HepG2 (cell line): ENCODE data around the gene DLX1. TPM values are rescaled to one million over a fixed set of nuclear protein-coding genes. Genes with fewer than 3 reads are reported as not detected.

ENCODE experiments used
- ATF7 ChIP-seq, 2 experiments: fragments of 450-650 bp in 1 of 2; sonication (generic) in 1 of 2; formaldehyde crosslinking in 1 of 2; IDR thresholded peaks; 2 replicates each; pipeline versions ENCODE4 v1.4.0 to v1.6.1; 2016 to 2020; ENCODE audit warnings: antibody characterized with exemption in 1 of 2, mild to moderate bottlenecking in 1 of 2, missing genetic modification reagents in 1 of 2
- CENPX ChIP-seq: sonication (generic); formaldehyde crosslinking; IDR thresholded peaks from 2 replicates; pipeline ENCODE4 v1.9.0; 2021; ENCODE audit warnings: mild to moderate bottlenecking, missing genetic modification reagents, moderate library complexity
- CREBL2 ChIP-seq: sonication (generic); formaldehyde crosslinking; IDR thresholded peaks from 2 replicates; pipeline ENCODE4 v1.8.1; 2023; ENCODE audit warnings: missing genetic modification reagents, mild to moderate bottlenecking, borderline replicate concordance
- FOXA3 ChIP-seq: IDR thresholded peaks from 2 replicates; pipeline ENCODE4 v1.6.1; 2016; ENCODE audit warnings: missing genetic modification reagents, missing compliant biosample characterization
- GPN1 ChIP-seq: sonication (generic); formaldehyde crosslinking; IDR thresholded peaks from 2 replicates; pipeline ENCODE4 v1.5.1; 2020; ENCODE audit warnings: missing genetic modification reagents, borderline replicate concordance
- GTF3A ChIP-seq: sonication (generic); formaldehyde crosslinking; conservative IDR thresholded peaks from 2 replicates; pipeline ENCODE4 v1.4.0; 2020; ENCODE audit warnings: mild to moderate bottlenecking, missing genetic modification reagents
- KMT2A ChIP-seq: sonication (generic); formaldehyde crosslinking; IDR thresholded peaks from 2 replicates; pipeline ENCODE4 v1.4.0; 2020; ENCODE audit warnings: missing genetic modification reagents
- MAFG ChIP-seq: sonication (generic); formaldehyde crosslinking; IDR thresholded peaks from 2 replicates; pipeline ENCODE4 v1.5.1; 2020; ENCODE audit warnings: mild to moderate bottlenecking, missing genetic modification reagents
- MIER3 ChIP-seq: IDR thresholded peaks from 2 replicates; pipeline ENCODE4 v1.6.1; 2016; ENCODE audit warnings: missing compliant biosample characterization, borderline replicate concordance
- NCOA5 ChIP-seq: sonication (generic); formaldehyde crosslinking; IDR thresholded peaks from 2 replicates; pipeline ENCODE4 v1.4.0; 2020; ENCODE audit warnings: missing genetic modification reagents
- NCOR1 ChIP-seq: fragments of 200-600 bp; sonication (generic); IDR thresholded peaks from 2 replicates; pipeline ENCODE4 v1.7.0; 2017; ENCODE audit warnings: antibody characterized with exemption, low read length, borderline replicate concordance
- NR0B2 ChIP-seq: sonication (generic); formaldehyde crosslinking; IDR thresholded peaks from 2 replicates; pipeline ENCODE4 v1.4.0; 2020; ENCODE audit warnings: mild to moderate bottlenecking, missing genetic modification reagents
- SALL1 ChIP-seq: sonication (generic); formaldehyde crosslinking; IDR thresholded peaks from 2 replicates; pipeline ENCODE4 v1.8.0; 2022; ENCODE audit warnings: mild to moderate bottlenecking, missing genetic modification reagents
- SIN3A ChIP-seq: IDR thresholded peaks from 2 replicates; pipeline ENCODE4 v1.6.1; 2011; ENCODE audit warnings: low read depth, mild to moderate bottlenecking, control low read depth, low read length, borderline replicate concordance
- SP5 ChIP-seq: IDR thresholded peaks from 2 replicates; pipeline ENCODE4 v1.6.1; 2016; ENCODE audit warnings: low read depth, borderline replicate concordance
- SRSF4 ChIP-seq: fragments of 200-400 bp; formaldehyde crosslinking; IDR thresholded peaks from one replicate; pipeline ENCODE4 v1.6.1; 2018; ENCODE audit warnings: mild to moderate bottlenecking, low read depth, low read length, moderate library complexity; ENCODE audit not compliant: poor library complexity, severe bottlenecking
- TCF12 ChIP-seq, 2 experiments: fragments of 450-650 bp in 1 of 2; sonication (generic) in 1 of 2; formaldehyde crosslinking in 1 of 2; IDR thresholded peaks; 2 replicates each; pipeline versions ENCODE4 v1.6.1 to v1.8.0; 2017 to 2022; ENCODE audit warnings: antibody characterized with exemption in 1 of 2, mild to moderate bottlenecking in 1 of 2, missing genetic modification reagents in 1 of 2, moderate library complexity in 1 of 2
- TOE1 ChIP-seq: sonication (generic); formaldehyde crosslinking; IDR thresholded peaks from 2 replicates; pipeline ENCODE4 v1.4.0; 2020; ENCODE audit warnings: mild to moderate bottlenecking, missing genetic modification reagents
- TP53 ChIP-seq: sonication (generic); formaldehyde crosslinking; conservative IDR thresholded peaks from 2 replicates; pipeline ENCODE4 v1.4.0; 2020; ENCODE audit warnings: missing genetic modification reagents
- ZBTB20 ChIP-seq: sonication (generic); formaldehyde crosslinking; IDR thresholded peaks from 2 replicates; pipeline ENCODE4 v1.8.1; 2023; ENCODE audit warnings: missing genetic modification reagents, low read depth, mild to moderate bottlenecking, borderline replicate concordance
- ZBTB21 ChIP-seq: sonication (generic); formaldehyde crosslinking; IDR thresholded peaks from 2 replicates; pipeline ENCODE4 v1.4.0; 2020; ENCODE audit warnings: missing genetic modification reagents
- ZFP1 ChIP-seq: IDR thresholded peaks from 2 replicates; pipeline ENCODE4 v1.6.1; 2016
- ZFP62 ChIP-seq: sonication (generic); formaldehyde crosslinking; IDR thresholded peaks from 2 replicates; pipeline ENCODE4 v1.4.0; 2020; ENCODE audit warnings: missing genetic modification reagents
- ZKSCAN1 ChIP-seq: fragments of 150-350 bp; IDR thresholded peaks from 2 replicates; pipeline ENCODE4 v1.6.1; 2014; ENCODE audit warnings: low read length
- ZNF224 ChIP-seq: sonication (generic); formaldehyde crosslinking; IDR thresholded peaks from 2 replicates; pipeline ENCODE4 v1.5.0; 2020; ENCODE audit warnings: mild to moderate bottlenecking, missing genetic modification reagents
- ZNF451 ChIP-seq: sonication (generic); formaldehyde crosslinking; IDR thresholded peaks from 2 replicates; pipeline ENCODE4 v1.5.0; 2020; ENCODE audit warnings: mild to moderate bottlenecking, missing genetic modification reagents
- ZNF558 ChIP-seq: sonication (generic); formaldehyde crosslinking; IDR thresholded peaks from 2 replicates; pipeline ENCODE4 v1.9.0; 2022; ENCODE audit warnings: mild to moderate bottlenecking, missing genetic modification reagents, borderline replicate concordance
- ZNF577 ChIP-seq: sonication (generic); formaldehyde crosslinking; IDR thresholded peaks from 2 replicates; pipeline ENCODE4 v1.4.0; 2020; ENCODE audit warnings: mild to moderate bottlenecking, low read depth, missing genetic modification reagents, borderline replicate concordance
- ZNF720 ChIP-seq: sonication (generic); formaldehyde crosslinking; IDR thresholded peaks from 2 replicates; pipeline ENCODE4 v1.4.0; 2020; ENCODE audit warnings: missing genetic modification reagents
- ZNF792 ChIP-seq: IDR thresholded peaks from 2 replicates; pipeline ENCODE4 v1.6.1; 2016
- ZSCAN20 ChIP-seq: sonication (generic); formaldehyde crosslinking; IDR thresholded peaks from 2 replicates; pipeline ENCODE4 v1.4.0; 2020; ENCODE audit warnings: missing genetic modification reagents, mild to moderate bottlenecking, borderline replicate concordance
- ZZZ3 ChIP-seq: sonication (generic); formaldehyde crosslinking; IDR thresholded peaks from 2 replicates; pipeline ENCODE4 v1.4.0; 2020; ENCODE audit warnings: missing genetic modification reagents, mild to moderate bottlenecking, borderline replicate concordance
- polyA plus RNA-seq, 8 experiments: library from polyadenylated mRNA; depleted of rRNA in 3 of 8; stranded (reverse) in 7 of 8; unstranded in 1 of 8; fragments of >200 nt; fragmentation: Illumina TruSeq in 4 of 8; extraction: Trizol in 4 of 8; gene quantifications; 2 replicates each; pipeline versions ENCODE4 v1.2.1 to v1.2.3, GENCODE V29; 2011 to 2016; ENCODE audit warnings: low read depth in 4 of 8, missing spikeins in 1 of 8, mixed read lengths in 1 of 8; ENCODE audit not compliant: insufficient read depth in 1 of 8
- total RNA-seq, 5 experiments: library from RNA; depleted of rRNA; stranded (reverse); fragments of >200 nt; fragmentation: Illumina TruSeq; extraction: Trizol; gene quantifications; 2 replicates each; pipeline ENCODE4 v1.2.3, GENCODE V29; 2016; ENCODE audit warnings: low read depth in 1 of 5

Gene DLX1
- total and polyA plus RNA-seq, 2 of the 13 experiments (the other 11 are each of a cell fraction or from before 2014, with no cell fraction given), result 0.18 to 0.86 TPM

GRCh38 chr2:172098650-172099471 is 13.6 kb downstream of the DLX1 start (continued):
- TF ChIP-seq SIN3A, result 0 out of 2 replicates have a peak, but pooled peaks have one; percentile 33
- peak; percentile 45; the same call in 1 of the 2 replicates for TF ChIP-seq SP5 (CRISPR knock-in tag)
- 0 out of 2 replicates have a peak, but pooled peaks have one; percentile 4 for TF ChIP-seq FOXA3 (CRISPR knock-in tag)
- no peak for TF ChIP-seq NCOR1
- peak; percentile 90 for TF ChIP-seq ZNF451
- TF ChIP-seq ZNF558 (CRISPR knock-in tag), result no peak
- no peak for TF ChIP-seq MAFG (CRISPR knock-in tag)
- no peak for TF ChIP-seq ZKSCAN1
- TF ChIP-seq ZNF224 (CRISPR knock-in tag), result no peak
- TF ChIP-seq GPN1 (CRISPR knock-in tag), result peak; percentile 5; the same call in 1 of the 2 replicates
- TF ChIP-seq ZNF792 (CRISPR knock-in tag), result peak; percentile 18; the same call in 1 of the 2 replicates
- TF ChIP-seq ZNF720 (CRISPR knock-in tag), result no peak
- no peak for TF ChIP-seq ZFP1 (CRISPR knock-in tag)
- no peak for TF ChIP-seq MIER3 (CRISPR knock-in tag)
- TF ChIP-seq GTF3A, result no peak
- TF ChIP-seq TP53 (CRISPR knock-in tag), result no peak
- peak; percentile 88; the same call in 1 of the 2 replicates for TF ChIP-seq ZSCAN20
- TF ChIP-seq KMT2A (CRISPR knock-in tag), result peak; percentile 55; the same call in 1 of the 2 replicates
- peak; percentile 84 for TF ChIP-seq NR0B2
- no peak for TF ChIP-seq ZNF577 (CRISPR knock-in tag)
- no peak for TF ChIP-seq NCOA5
- TF ChIP-seq ZFP62 (CRISPR knock-in tag), result no peak
- no peak for TF ChIP-seq TCF12 (IDR thresholded peaks at IDR 0.05)
- no peak for TF ChIP-seq TCF12 (CRISPR knock-in tag; IDR thresholded peaks at IDR 0.05)
- TF ChIP-seq ZZZ3 (CRISPR knock-in tag), result no peak
- TF ChIP-seq ZBTB20 (CRISPR knock-in tag), result 0 out of 2 replicates have a peak, but pooled peaks have one; percentile 42
- TF ChIP-seq ATF7 (IDR thresholded peaks at IDR 0.05), result no peak
- TF ChIP-seq ATF7 (CRISPR knock-in tag; IDR thresholded peaks at IDR 0.05), result no peak
- peak; percentile 50; the same call in 1 of the 2 replicates for TF ChIP-seq SALL1 (CRISPR knock-in tag)
- no peak for TF ChIP-seq TOE1 (CRISPR knock-in tag)
- no peak for TF ChIP-seq CREBL2 (CRISPR knock-in tag)
- TF ChIP-seq ZBTB21 (CRISPR knock-in tag), result no peak
- no peak for TF ChIP-seq SRSF4
- no peak for TF ChIP-seq CENPX (CRISPR knock-in tag)
